Smooth muscle cell (in vitro differentiated cells): Measurements from ENCODE around the gene NLGN2. TPM values are rescaled to one million over a fixed set of nuclear protein-coding genes. Genes with fewer than 3 reads are reported as not detected.

Experiments
- DNase-seq: peaks from one replicate; lab custom pipeline; 2025; ENCODE audit not compliant: unreplicated experiment; lab: John Stamatoyannopoulos, UW
- H2AFZ ChIP-seq: fragments of 200-600 bp; sonication (generic); 2 replicates; pipeline ENCODE4 v1.6.0; 2016; ENCODE audit warnings: antibody characterized with exemption, low read depth, mild to moderate bottlenecking
- H3F3A ChIP-seq: fragments of 200-600 bp; sonication (generic); 2 replicates; pipeline ENCODE4 v1.6.0; 2017; ENCODE audit warnings: antibody characterized with exemption, low read depth
- H3K27ac ChIP-seq: fragments of 200-600 bp; sonication (generic); 2 replicates; pipeline ENCODE4 v1.5.1; 2016; ENCODE audit warnings: low read depth, mild to moderate bottlenecking
- H3K27me3 ChIP-seq: fragments of 200-600 bp; sonication (generic); 2 replicates; pipeline ENCODE4 v1.6.1; 2016; ENCODE audit warnings: low read depth, mild to moderate bottlenecking
- H3K36me3 ChIP-seq: fragments of 200-600 bp; sonication (generic); 2 replicates; pipeline ENCODE4 v1.5.1; 2016; ENCODE audit warnings: low read depth
- H3K4me1 ChIP-seq: fragments of 200-600 bp; sonication (generic); 2 replicates; pipeline ENCODE4 v1.5.1; 2016; ENCODE audit warnings: low read depth
- H3K4me2 ChIP-seq: fragments of 200-600 bp; sonication (generic); 2 replicates; pipeline ENCODE4 v1.6.0; 2016; ENCODE audit warnings: mild to moderate bottlenecking
- H3K4me3 ChIP-seq: fragments of 200-600 bp; sonication (generic); 2 replicates; pipeline ENCODE4 v1.5.1; 2016; ENCODE audit warnings: mild to moderate bottlenecking
- H3K79me2 ChIP-seq: fragments of 200-600 bp; sonication (generic); 2 replicates; pipeline ENCODE4 v1.6.0; 2016; ENCODE audit warnings: low read depth, mild to moderate bottlenecking
- H3K9ac ChIP-seq: fragments of 200-600 bp; sonication (generic); 2 replicates; pipeline ENCODE4 v1.6.0; 2016; ENCODE audit warnings: low read depth
- H3K9me3 ChIP-seq: fragments of 200-600 bp; sonication (generic); replicated peaks from 2 replicates; pipeline ENCODE4 v1.5.1; 2016; ENCODE audit warnings: low read depth
- H4K20me1 ChIP-seq: fragments of 200-600 bp; sonication (generic); 2 replicates; pipeline ENCODE4 v1.6.0; 2016; ENCODE audit warnings: low read depth
- WGBS: methylation state at CpG from one replicate; pipeline ENCODE4 v1.1.7; 2016; ENCODE audit warnings: low lambda C conversion rate; 5-methylcytosine and 5-hydroxymethylcytosine counted together
- polyA plus RNA-seq: library from polyadenylated mRNA; unstranded; fragments of >200 nt; fragmentation: Nextera tagmentation; extraction: Ambion mirVana; gene quantifications from 2 replicates; pipeline ENCODE4 v1.2.1, GENCODE V29; 2016
- total RNA-seq: library from RNA; depleted of rRNA; stranded (reverse); fragments of >200 nt; gene quantifications from 2 replicates; pipeline ENCODE4 v1.2.3, GENCODE V29; 2014
- TF ChIP-seq, protein P1 (sequence below): fragments of 200-600 bp; sonication (generic); IDR thresholded peaks from 2 replicates; pipeline ENCODE4 v1.5.1; 2017; ENCODE audit warnings: borderline replicate concordance, mild to moderate bottlenecking, antibody characterized with exemption; ENCODE audit not compliant: insufficient read depth, poor library complexity, severe bottlenecking

Gene NLGN2
- total and polyA plus RNA-seq, 2 experiments from 2014 or later = 10.8 to 20.9 TPM

DNA sequence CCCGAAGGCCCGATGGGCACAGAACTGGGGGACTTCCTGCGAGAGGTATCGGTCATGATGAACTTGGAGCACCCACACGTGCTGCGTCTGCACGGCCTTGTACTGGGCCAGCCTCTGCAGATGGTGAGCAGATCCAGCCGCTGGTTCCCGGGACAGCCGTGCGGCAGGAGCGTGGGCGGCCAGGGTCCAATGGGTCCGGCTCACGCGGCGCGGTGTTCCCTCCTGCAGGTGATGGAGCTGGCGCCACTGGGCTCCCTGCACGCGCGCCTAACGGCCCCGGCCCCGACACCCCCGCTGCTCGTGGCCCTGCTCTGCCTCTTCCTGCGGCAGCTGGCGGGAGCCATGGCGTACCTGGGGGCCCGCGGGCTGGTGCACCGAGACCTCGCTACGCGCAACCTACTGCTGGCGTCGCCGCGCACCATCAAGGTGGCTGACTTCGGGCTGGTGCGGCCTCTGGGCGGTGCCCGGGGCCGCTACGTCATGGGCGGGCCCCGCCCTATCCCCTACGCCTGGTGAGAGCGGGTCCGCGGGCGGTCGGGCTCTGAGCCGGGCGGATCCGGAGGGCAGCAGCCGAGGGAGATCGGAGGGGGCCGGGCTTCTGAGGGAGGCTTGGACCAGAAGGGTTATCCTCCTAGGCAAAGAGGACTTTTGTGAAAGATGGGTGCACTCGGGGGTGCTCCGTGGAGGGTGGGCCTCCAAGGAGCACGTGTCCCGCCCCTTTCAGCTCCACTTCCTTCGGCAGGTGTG lies 23.7 kb upstream of the NLGN2 start:
- H3K36me3 ChIP-seq = no peaks in the 10 kb centered on the region
- TF ChIP-seq, protein P1, sequence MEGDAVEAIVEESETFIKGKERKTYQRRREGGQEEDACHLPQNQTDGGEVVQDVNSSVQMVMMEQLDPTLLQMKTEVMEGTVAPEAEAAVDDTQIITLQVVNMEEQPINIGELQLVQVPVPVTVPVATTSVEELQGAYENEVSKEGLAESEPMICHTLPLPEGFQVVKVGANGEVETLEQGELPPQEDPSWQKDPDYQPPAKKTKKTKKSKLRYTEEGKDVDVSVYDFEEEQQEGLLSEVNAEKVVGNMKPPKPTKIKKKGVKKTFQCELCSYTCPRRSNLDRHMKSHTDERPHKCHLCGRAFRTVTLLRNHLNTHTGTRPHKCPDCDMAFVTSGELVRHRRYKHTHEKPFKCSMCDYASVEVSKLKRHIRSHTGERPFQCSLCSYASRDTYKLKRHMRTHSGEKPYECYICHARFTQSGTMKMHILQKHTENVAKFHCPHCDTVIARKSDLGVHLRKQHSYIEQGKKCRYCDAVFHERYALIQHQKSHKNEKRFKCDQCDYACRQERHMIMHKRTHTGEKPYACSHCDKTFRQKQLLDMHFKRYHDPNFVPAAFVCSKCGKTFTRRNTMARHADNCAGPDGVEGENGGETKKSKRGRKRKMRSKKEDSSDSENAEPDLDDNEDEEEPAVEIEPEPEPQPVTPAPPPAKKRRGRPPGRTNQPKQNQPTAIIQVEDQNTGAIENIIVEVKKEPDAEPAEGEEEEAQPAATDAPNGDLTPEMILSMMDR = no peak
- H3K4me1 ChIP-seq = peaks cover 19% of the 10 kb centered on the region
- peak overlapping the region; percentile 85 for H3K4me2 ChIP-seq
- no peaks in the 10 kb centered on the region for H4K20me1 ChIP-seq
- no peaks in the 10 kb centered on the region for H3K9me3 ChIP-seq
- H3K79me2 ChIP-seq = no peaks in the 10 kb centered on the region
- no peak overlapping the region for H3K9ac ChIP-seq
- WGBS = 23% methylated on average over 64 of the region's 65 CpGs
- peak overlapping the region; percentile 40 for H3K4me3 ChIP-seq
- H3K27me3 ChIP-seq = peaks cover 22% of the 10 kb centered on the region
- H2AFZ ChIP-seq = no peak overlapping the region
- no peak overlapping the region for H3K27ac ChIP-seq
- no peak for DNase-seq
- peaks cover 6% of the 10 kb centered on the region for H3F3A ChIP-seq

DNA sequence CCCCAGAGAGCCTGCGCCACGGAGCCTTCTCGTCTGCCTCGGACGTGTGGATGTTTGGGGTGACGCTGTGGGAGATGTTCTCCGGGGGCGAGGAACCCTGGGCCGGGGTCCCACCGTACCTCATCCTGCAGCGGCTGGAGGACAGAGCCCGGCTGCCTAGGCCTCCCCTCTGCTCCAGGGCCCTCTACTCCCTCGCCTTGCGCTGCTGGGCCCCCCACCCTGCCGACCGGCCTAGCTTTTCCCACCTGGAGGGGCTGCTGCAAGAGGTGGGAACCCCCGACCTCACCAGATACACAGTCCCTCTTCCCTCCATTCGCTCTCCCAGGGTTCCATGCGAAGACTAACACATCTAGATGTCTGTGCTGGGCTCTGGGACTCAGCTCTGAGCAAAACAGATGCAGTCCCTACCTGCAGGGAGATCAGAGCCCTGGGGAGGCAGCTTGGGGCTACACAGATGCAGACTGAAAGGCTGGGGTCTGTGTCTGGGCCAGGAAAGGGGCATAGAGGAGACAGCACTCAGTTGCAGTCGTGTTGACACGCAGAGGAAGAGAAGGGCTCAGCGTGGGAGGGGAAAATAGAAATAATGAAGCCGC lies 23.1 kb upstream of the NLGN2 start:
- TF ChIP-seq, protein P1 = no peak
- H3K4me2 ChIP-seq = peak overlapping the region; percentile 85
- no peaks in the 10 kb centered on the region for H3K9me3 ChIP-seq
- H3K9ac ChIP-seq = no peak overlapping the region
- H3K36me3 ChIP-seq = no peaks in the 10 kb centered on the region
- no peak for DNase-seq
- H3K4me3 ChIP-seq = peak overlapping the region; percentile 40
- peaks cover 5% of the 10 kb centered on the region for H4K20me1 ChIP-seq
- no peak overlapping the region for H3K27ac ChIP-seq
- no peaks in the 10 kb centered on the region for H3K79me2 ChIP-seq
- 65% methylated on average over 22 of the region's 23 CpGs for WGBS
- H3K27me3 ChIP-seq = peaks cover 21% of the 10 kb centered on the region
- H2AFZ ChIP-seq = no peak overlapping the region
- peaks cover 19% of the 10 kb centered on the region for H3K4me1 ChIP-seq
- H3F3A ChIP-seq = peaks cover 6% of the 10 kb centered on the region

DNA sequence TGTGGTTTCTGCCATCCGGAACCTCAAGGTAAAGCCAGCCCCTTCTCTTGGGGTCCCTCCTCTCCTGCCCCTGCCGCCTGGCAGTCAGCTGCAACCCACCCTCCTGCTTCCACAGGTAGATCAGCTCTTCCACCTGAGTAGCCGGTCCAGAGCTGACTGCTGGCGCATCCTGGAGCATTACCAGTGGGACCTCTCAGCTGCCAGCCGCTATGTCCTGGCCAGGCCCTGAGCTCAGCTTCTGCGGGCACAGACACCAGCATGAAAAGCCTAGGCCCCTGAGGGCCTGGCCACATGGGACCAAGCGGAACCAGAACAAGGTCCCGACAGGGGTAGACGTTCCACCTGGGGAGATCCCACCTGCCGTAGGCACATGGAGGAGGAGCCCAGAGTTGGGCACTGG lies 18.8 kb upstream of the NLGN2 start:
- peaks cover 23% of the 10 kb centered on the region for H4K20me1 ChIP-seq
- 99% methylated on average over 10 of the region's 10 CpGs for WGBS
- no peak for DNase-seq
- no peak overlapping the region for H3K9ac ChIP-seq
- peaks cover 14% of the 10 kb centered on the region for H3K4me1 ChIP-seq
- no peaks in the 10 kb centered on the region for H3K79me2 ChIP-seq
- H3K9me3 ChIP-seq = no peaks in the 10 kb centered on the region
- no peak overlapping the region for H3K27ac ChIP-seq
- TF ChIP-seq, protein P1 = no peak
- no peaks in the 10 kb centered on the region for H3K36me3 ChIP-seq
- H3K4me2 ChIP-seq = no peak overlapping the region
- H3F3A ChIP-seq = peaks cover 6% of the 10 kb centered on the region
- no peaks in the 10 kb centered on the region for H3K27me3 ChIP-seq
- no peak overlapping the region for H3K4me3 ChIP-seq
- H2AFZ ChIP-seq = no peak overlapping the region
